B cell (primary cell): ENCODE results near the gene CAPRIN2. TPM values are rescaled to one million over a fixed set of nuclear protein-coding genes. Genes with fewer than 3 reads are reported as not detected.
A peak's percentile ranks its signal among the peaks of the same experiment; 100 is the strongest.

Experiments used
- ATAC-seq: fragments of 200-7000 bp; cut with Tn5 transposase; one replicate; pipeline ENCODE4 v1.10.0; 2021; ENCODE audit warnings: low read depth, mild to moderate bottlenecking, moderate number of reproducible peaks, moderate library complexity
- CTCF ChIA-PET: fragments of 350-600 bp; sonication (Branson Sonifier 250); formaldehyde crosslinking; loops from one replicate; lab custom pipeline; 2021; ENCODE audit warnings: antibody characterized with exemption, inconsistent platforms; lab: Charles Lee
- POLR2A ChIA-PET: fragments of 350-600 bp; sonication (Branson Sonifier 250); formaldehyde crosslinking; loops from one replicate; lab custom pipeline; 2021; ENCODE audit warnings: antibody characterized with exemption; lab: Charles Lee
- DNase-seq: peaks from one replicate; pipeline ENCODE4 v3.0.0; 2013
- H2AFZ ChIP-seq: 2 replicates; pipeline ENCODE4 v1.6.1; 2012; ENCODE audit warnings: mild to moderate bottlenecking, low read depth, low read length; ENCODE audit not compliant: insufficient read depth, poor library complexity, severe bottlenecking
- H3K27ac ChIP-seq, 2 donors: 1 replicate in 1 of 2; 2 replicates in 1 of 2; pipeline ENCODE4 v1.5.1; 2012 to 2013; ENCODE audit warnings: low read length in 2 of 2, mild to moderate bottlenecking in 2 of 2, moderate library complexity in 1 of 2
- H3K27me3 ChIP-seq, 4 experiments: fragments of 200-600 bp in 1 of 4; sonication (generic) in 1 of 4; replicated peaks in 1 of 4; 1 replicate in 2 of 4; 2 replicates in 2 of 4; pipeline versions ENCODE4 v1.6.1 to v1.7.0; 2013 to 2016; ENCODE audit warnings: low read length in 3 of 4, mild to moderate bottlenecking in 2 of 4, mixed read lengths in 1 of 4, moderate library complexity in 1 of 4; ENCODE audit not compliant: insufficient read depth in 4 of 4, control insufficient read depth in 3 of 4; ENCODE audit errors: control extremely low read depth in 1 of 4
- H3K36me3 ChIP-seq, 2 experiments: replicated peaks in 1 of 2; 1 replicate in 1 of 2; 2 replicates in 1 of 2; pipeline versions ENCODE4 v1.6.1 to v1.7.1; 2013; ENCODE audit warnings: low read length in 1 of 2; ENCODE audit not compliant: insufficient read depth in 2 of 2, control insufficient read depth in 1 of 2; ENCODE audit errors: control extremely low read depth in 1 of 2, extremely low read depth in 1 of 2
- H3K4me1 ChIP-seq, 2 donors: fragments of 200-600 bp in 1 of 2; sonication (generic) in 1 of 2; 1 replicate in 1 of 2; 2 replicates in 1 of 2; pipeline versions ENCODE4 v1.5.1 to v1.6.1; 2013 to 2017; ENCODE audit warnings: low read length in 2 of 2; ENCODE audit not compliant: control insufficient read depth in 2 of 2, insufficient read depth in 2 of 2
- H3K4me2 ChIP-seq: replicated peaks from 2 replicates; pipeline ENCODE3; 2012; ENCODE audit warnings: mild to moderate bottlenecking, low read depth, low read length; ENCODE audit not compliant: poor library complexity, severe bottlenecking
- H3K4me3 ChIP-seq, 5 experiments: fragments of 200-600 bp in 1 of 5; sonication (generic) in 1 of 5; 1 replicate in 3 of 5; 2 replicates in 2 of 5; pipeline versions ENCODE4 v1.5.1 to v1.7.0; 2011 to 2016; ENCODE audit warnings: low read length in 4 of 5, mild to moderate bottlenecking in 4 of 5, low read depth in 2 of 5, control low read depth in 1 of 5, moderate library complexity in 1 of 5; ENCODE audit not compliant: insufficient read depth in 1 of 5; ENCODE audit errors: control extremely low read depth in 1 of 5, extremely low read depth in 1 of 5
- H3K79me2 ChIP-seq: fragments of 200-600 bp; sonication (generic); one replicate; pipeline ENCODE4 v1.6.0; 2016; ENCODE audit warnings: low read length; ENCODE audit not compliant: control insufficient read depth, insufficient read depth
- H3K9ac ChIP-seq: fragments of 200-600 bp; sonication (generic); 2 replicates; pipeline ENCODE4 v1.6.1; 2017; ENCODE audit warnings: mild to moderate bottlenecking, low read length, moderate library complexity
- H3K9me3 ChIP-seq, 3 donors: one replicate each; pipeline versions ENCODE4 v1.6.1 to v1.7.1; 2013; ENCODE audit warnings: low read length in 2 of 3; ENCODE audit not compliant: control insufficient read depth in 2 of 3, insufficient read depth in 1 of 3; ENCODE audit errors: control extremely low read depth in 1 of 3
- H4K20me1 ChIP-seq: 2 replicates; pipeline ENCODE4 v1.6.0; 2012; ENCODE audit warnings: mild to moderate bottlenecking, low read length; ENCODE audit not compliant: insufficient read depth, control insufficient read depth, poor library complexity, severe bottlenecking
- H3K27ac Mint-ChIP-seq: one replicate; pipeline ENCODE4 v1.8.0; 2021; ENCODE audit warnings: mixed read lengths
- H3K27me3 Mint-ChIP-seq: one replicate; pipeline ENCODE4 v1.8.0; 2021; ENCODE audit warnings: mixed read lengths
- H3K4me1 Mint-ChIP-seq: one replicate; pipeline ENCODE4 v1.8.0; 2021; ENCODE audit warnings: mixed read lengths
- H3K4me3 Mint-ChIP-seq: one replicate; pipeline ENCODE4 v1.8.0; 2021; ENCODE audit warnings: mixed read lengths
- H3K9me3 Mint-ChIP-seq: one replicate; pipeline ENCODE4 v1.8.0; 2022; ENCODE audit warnings: mixed read lengths; ENCODE audit not compliant: insufficient read depth
- EZH2 ChIP-seq: IDR thresholded peaks from 2 replicates; pipeline ENCODE4 v1.6.1; 2012; ENCODE audit warnings: borderline replicate concordance, low read depth, mild to moderate bottlenecking, moderate library complexity, low read length; ENCODE audit not compliant: insufficient read depth, poor library complexity, severe bottlenecking
- WGBS: methylation state at CpG from one replicate; pipeline ENCODE4 v1.1.5; 2013; ENCODE audit warnings: missing lambda C conversion rate; ENCODE audit not compliant: insufficient coverage; 5-methylcytosine and 5-hydroxymethylcytosine counted together
- intact Hi-C: fragments of 100-400 bp; cut with micrococcal nuclease; formaldehyde crosslinking; loops from one replicate; pipeline ENCODE4 v1.10.0; 2022
- polyA plus RNA-seq: library from polyadenylated mRNA; depleted of rRNA; stranded (reverse); fragments of >200 nt; gene quantifications from 2 replicates; pipeline ENCODE4 v1.2.3, GENCODE V29; 2012
- total RNA-seq, 2 donors: library from RNA; stranded (reverse); fragments of 120-200 nt in 1 of 2; gene quantifications; 1 replicate in 1 of 2; 2 replicates in 1 of 2; pipeline versions ENCODE4 v1.2.3 to v1.2.4, GENCODE V29; 2013 to 2022
- TF ChIP-seq, protein P1 (sequence below): fragments of 200-600 bp; IDR thresholded peaks from one replicate; pipeline ENCODE4 v1.8.0; 2022; ENCODE audit warnings: antibody characterized with exemption, mild to moderate bottlenecking

The CAPRIN2 gene
- total and polyA plus RNA-seq, 2 donors (not counting 1 experiment from before 2014, with no cell fraction given), result 31.3 to 57.8 TPM

DNA sequence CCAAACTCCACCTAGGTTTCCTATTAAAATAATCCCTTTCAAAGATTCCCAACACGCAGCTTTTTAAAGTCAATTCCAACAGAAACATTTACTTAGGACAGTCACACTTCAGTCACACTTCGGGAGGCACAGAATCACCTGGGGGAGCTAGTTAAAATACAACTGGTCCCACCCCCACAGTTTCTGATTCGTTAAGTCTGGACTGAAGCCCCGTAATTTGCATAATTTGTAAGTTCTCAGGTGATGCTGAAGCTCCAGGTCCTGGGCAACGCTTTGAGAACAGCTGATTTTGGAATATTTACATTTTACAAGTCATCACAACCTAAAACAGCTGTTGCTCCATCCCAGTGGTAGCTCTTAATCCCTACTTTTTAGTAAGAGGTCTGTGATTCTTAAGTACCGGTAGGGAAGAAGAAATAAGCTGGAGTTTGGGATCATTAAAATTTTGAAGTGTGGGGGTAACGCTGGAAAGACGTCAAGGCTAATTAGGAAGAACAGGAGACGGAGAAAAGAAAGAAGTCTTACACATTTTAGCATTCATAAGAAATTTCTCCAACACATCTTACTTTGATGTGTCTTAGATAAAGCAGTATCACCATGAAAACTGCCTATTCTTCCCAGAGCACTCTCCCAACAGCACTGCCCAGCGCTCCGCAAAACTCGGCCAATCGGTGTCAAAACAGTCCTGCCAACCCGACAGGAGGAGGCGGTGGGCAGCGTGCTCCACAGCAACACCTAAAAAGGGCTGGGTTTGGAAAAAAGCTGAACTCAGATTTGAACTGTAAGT is 60.1 kb downstream of the CAPRIN2 start:
- Histone ChIP-seq H3K4me1 (peaks cover 27% of the 10 kb centered on the region in 2 donors), H3K79me2 (peaks cover 52% of the 10 kb centered on the region), H3K27ac (peak overlapping the region in 1 of 2 donors; percentile 88), H3K36me3 (peaks cover 0 to 4% of the 10 kb centered on the region in 2 experiments), H3K27me3 (no peaks in the 10 kb centered on the region), H4K20me1 (peaks cover 15% of the 10 kb centered on the region), H3K9me3 (no peaks in the 10 kb centered on the region), H3K9ac (peak overlapping the region; percentile 95), H3K4me2 (peak overlapping the region; percentile 86), H3K4me3 (peak overlapping the region; percentile 79 to 95 (median 89)), H2AFZ (peak overlapping the region; percentile 97)
- POLR2A ChIA-PET, result interaction anchor here (0.5 to 1.4 kb wide), 3 partner anchors 9 to 1314 kb away, joined by 3 to 7 read pairs (median 4); partner anchors contain the start of gene ERGIC2
- Mint-ChIP-seq H3K27ac (peak overlapping the region; percentile 92), H3K4me3 (peak overlapping the region; percentile 97), H3K9me3 (no peaks in the 10 kb centered on the region), H3K27me3 (no peaks in the 10 kb centered on the region), H3K4me1 (peaks cover 45% of the 10 kb centered on the region)
- TF ChIP-seq, protein P1, sequence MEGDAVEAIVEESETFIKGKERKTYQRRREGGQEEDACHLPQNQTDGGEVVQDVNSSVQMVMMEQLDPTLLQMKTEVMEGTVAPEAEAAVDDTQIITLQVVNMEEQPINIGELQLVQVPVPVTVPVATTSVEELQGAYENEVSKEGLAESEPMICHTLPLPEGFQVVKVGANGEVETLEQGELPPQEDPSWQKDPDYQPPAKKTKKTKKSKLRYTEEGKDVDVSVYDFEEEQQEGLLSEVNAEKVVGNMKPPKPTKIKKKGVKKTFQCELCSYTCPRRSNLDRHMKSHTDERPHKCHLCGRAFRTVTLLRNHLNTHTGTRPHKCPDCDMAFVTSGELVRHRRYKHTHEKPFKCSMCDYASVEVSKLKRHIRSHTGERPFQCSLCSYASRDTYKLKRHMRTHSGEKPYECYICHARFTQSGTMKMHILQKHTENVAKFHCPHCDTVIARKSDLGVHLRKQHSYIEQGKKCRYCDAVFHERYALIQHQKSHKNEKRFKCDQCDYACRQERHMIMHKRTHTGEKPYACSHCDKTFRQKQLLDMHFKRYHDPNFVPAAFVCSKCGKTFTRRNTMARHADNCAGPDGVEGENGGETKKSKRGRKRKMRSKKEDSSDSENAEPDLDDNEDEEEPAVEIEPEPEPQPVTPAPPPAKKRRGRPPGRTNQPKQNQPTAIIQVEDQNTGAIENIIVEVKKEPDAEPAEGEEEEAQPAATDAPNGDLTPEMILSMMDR, result no peak
- no peak for TF ChIP-seq EZH2
- intact Hi-C loops, result loop anchor here (1.0 to 10.0 kb wide), 4 partner anchors 61 to 1760 kb away; partner anchors contain the start of genes DDX11 and ERGIC2
- 28% methylated on average over 6 of the region's 16 CpGs for WGBS
- ATAC-seq, result no peak
- CTCF ChIA-PET, result interaction anchor here (1.1 to 2.5 kb wide), 6 partner anchors 8 to 60 kb away, joined by 3 to 11 read pairs (median 5); partner anchors contain the start of gene CAPRIN2
- peak; percentile 20 for DNase-seq

DNA sequence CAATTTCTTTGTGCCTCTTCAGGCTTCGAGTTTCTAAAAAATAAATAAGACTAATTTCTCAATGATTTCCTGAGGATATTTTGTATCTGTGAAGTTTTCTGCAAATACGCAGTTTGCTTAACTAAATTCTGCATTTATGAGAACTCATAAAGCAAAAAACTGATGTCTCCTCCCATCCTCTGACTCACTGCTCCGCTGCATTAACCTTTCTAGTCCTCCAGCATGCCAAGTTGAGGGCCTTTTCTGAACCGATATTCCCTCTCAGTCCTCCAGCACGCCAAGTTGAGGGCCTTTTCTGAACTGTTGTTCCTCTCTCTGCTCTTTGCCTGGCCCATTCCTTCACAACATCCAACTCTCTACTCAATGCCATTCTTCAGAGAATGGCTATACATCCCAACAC is 62.3 kb downstream of the CAPRIN2 start:
- Histone ChIP-seq H3K9me3 (no peaks in the 10 kb centered on the region), H3K4me3 (no peak overlapping the region), H3K9ac (no peak overlapping the region), H3K27me3 (no peaks in the 10 kb centered on the region), H2AFZ (no peak overlapping the region), H3K79me2 (peaks cover 61% of the 10 kb centered on the region), H3K4me1 (peaks cover 27% of the 10 kb centered on the region in 2 donors), H3K36me3 (peaks cover 0 to 4% of the 10 kb centered on the region in 2 experiments), H3K4me2 (no peak overlapping the region), H3K27ac (no peak overlapping the region), H4K20me1 (peaks cover 15% of the 10 kb centered on the region)
- no peak for DNase-seq
- no peak overlapping the region for H3K27ac Mint-ChIP-seq
- intact Hi-C loops, result loop anchor here (10.0 kb wide), 1 partner anchor 1762 kb away; no protein-coding TSS in a partner anchor
- WGBS, result 97% methylated on average over 4 of the region's 5 CpGs
- no peak overlapping the region for H3K4me3 Mint-ChIP-seq
- H3K9me3 Mint-ChIP-seq, result no peaks in the 10 kb centered on the region
- H3K27me3 Mint-ChIP-seq, result no peaks in the 10 kb centered on the region
- peaks cover 47% of the 10 kb centered on the region for H3K4me1 Mint-ChIP-seq
- TF ChIP-seq EZH2, result no peak
- TF ChIP-seq, protein P1, result no peak
- CTCF ChIA-PET, result interaction anchor here (1.0 kb wide), 1 partner anchor 59 kb away, joined by 3 read pairs; no protein-coding TSS in a partner anchor
- POLR2A ChIA-PET, result no interaction called here
- no peak for ATAC-seq
